GM12878 (cell line): ENCODE measurements around the gene ZDHHC18. TPM values are rescaled to one million over a fixed set of nuclear protein-coding genes. Genes with fewer than 3 reads are reported as not detected.

Experiments
- ASH2L ChIP-seq: fragments of 300-600, 200-600 bp; sonication (generic); IDR thresholded peaks from 2 replicates; pipeline ENCODE4 v1.6.1; 2017; ENCODE audit warnings: low read depth, mild to moderate bottlenecking, borderline replicate concordance
- CBFB ChIP-seq: IDR thresholded peaks from 2 replicates; pipeline ENCODE4 v1.6.1; 2016; ENCODE audit warnings: antibody characterized with exemption, low read depth
- CHD2 ChIP-seq: IDR thresholded peaks from 2 replicates; pipeline ENCODE4 v1.6.1; 2011; ENCODE audit warnings: low read depth, low read length, improper control_type of control experiment, borderline replicate concordance
- EED ChIP-seq: sonication (generic); IDR thresholded peaks from 2 replicates; pipeline ENCODE4 v1.6.1; 2016; ENCODE audit warnings: antibody characterized with exemption, low read depth
- EP300 ChIP-seq, 2 experiments: fragments of 150-350 bp in 1 of 2; IDR thresholded peaks; 2 replicates each; pipeline ENCODE4 v1.6.1; 2011 to 2012; ENCODE audit warnings: low read depth in 2 of 2, low read length in 2 of 2, borderline replicate concordance in 1 of 2, improper control_type of control experiment in 1 of 2, inconsistent platforms in 1 of 2; ENCODE audit not compliant: control insufficient read depth in 1 of 2
- IRF4 ChIP-seq: IDR thresholded peaks from 2 replicates; pipeline ENCODE4 v1.6.1; 2011; ENCODE audit warnings: low read depth, low read length
- MAX ChIP-seq: IDR thresholded peaks from 2 replicates; pipeline ENCODE4 v1.6.1; 2012; ENCODE audit warnings: low read depth, low read length, improper control_type of control experiment
- MTA2 ChIP-seq: fragments of 450-650 bp; IDR thresholded peaks from 2 replicates; pipeline ENCODE4 v1.6.1; 2016; ENCODE audit warnings: low read depth, mild to moderate bottlenecking, moderate library complexity
- MTA3 ChIP-seq: IDR thresholded peaks from 2 replicates; pipeline ENCODE4 v1.6.1; 2012; ENCODE audit warnings: low read length, inconsistent platforms, borderline replicate concordance
- MYB ChIP-seq: fragments of 150-350 bp; IDR thresholded peaks from 2 replicates; pipeline ENCODE4 v1.6.1; 2014; ENCODE audit warnings: mild to moderate bottlenecking, low read depth, low read length, borderline replicate concordance
- NFIC ChIP-seq: IDR thresholded peaks from 2 replicates; pipeline ENCODE4 v1.6.1; 2012; ENCODE audit warnings: low read depth, mild to moderate bottlenecking, inconsistent platforms, low read length, moderate library complexity
- NR2F1 ChIP-seq: fragments of 450-650 bp; conservative IDR thresholded peaks from 2 replicates; pipeline ENCODE4 v1.6.1; 2017; ENCODE audit warnings: mild to moderate bottlenecking
- POLR2A ChIP-seq: IDR thresholded peaks from 2 replicates; pipeline ENCODE4 v1.6.1; 2011; ENCODE audit warnings: low read depth, mild to moderate bottlenecking, low read length
- RBBP5 ChIP-seq: fragments of 200-600 bp; sonication (generic); conservative IDR thresholded peaks from 2 replicates; pipeline ENCODE4 v1.6.1; 2016
- RUNX3 ChIP-seq: IDR thresholded peaks from 2 replicates; pipeline ENCODE4 v1.6.1; 2012; ENCODE audit warnings: low read length, inconsistent platforms
- SIN3A ChIP-seq: IDR thresholded peaks from 2 replicates; pipeline ENCODE4 v1.6.1; 2012; ENCODE audit warnings: low read depth, low read length, improper control_type of control experiment
- ZNF687 ChIP-seq: fragments of 450-650 bp; IDR thresholded peaks from 2 replicates; pipeline ENCODE4 v1.6.1; 2017; ENCODE audit warnings: mild to moderate bottlenecking, moderate library complexity
- ZZZ3 ChIP-seq: IDR thresholded peaks from 2 replicates; pipeline ENCODE4 v1.6.1; 2011; ENCODE audit warnings: low read depth; ENCODE audit not compliant: control insufficient read depth, insufficient read length
- polyA plus RNA-seq, 11 experiments: library from polyadenylated mRNA; depleted of rRNA in 4 of 11; unstranded in 6 of 11; stranded (reverse) in 5 of 11; fragments of >200 nt; fragmentation: Nextera tagmentation in 4 of 11; fragmentation: Illumina TruSeq in 1 of 11; extraction: Ambion mirVana in 4 of 11; extraction: Trizol in 1 of 11; gene quantifications; 1 replicate in 1 of 11; 2 replicates in 10 of 11; pipeline versions ENCODE4 v1.2.1 to v1.2.3, GENCODE V29; 2011 to 2016; ENCODE audit warnings: inconsistent platforms in 2 of 11, missing spikeins in 2 of 11, low read depth in 1 of 11
- total RNA-seq, 4 experiments: library from RNA; depleted of rRNA in 3 of 4; stranded (reverse); fragments of >200 nt in 3 of 4; fragmentation: Illumina TruSeq in 1 of 4; extraction: Trizol in 1 of 4; gene quantifications; 2 replicates each; pipeline versions ENCODE4 v1.2.1 to v1.2.3, GENCODE V29; 2013 to 2021

ZDHHC18 gene
- total and polyA plus RNA-seq, 10 of the 15 experiments (the other 5 are each of a cell fraction or from before 2014, with no cell fraction given): 0.40 to 81.2 (median 21.3) TPM

DNA sequence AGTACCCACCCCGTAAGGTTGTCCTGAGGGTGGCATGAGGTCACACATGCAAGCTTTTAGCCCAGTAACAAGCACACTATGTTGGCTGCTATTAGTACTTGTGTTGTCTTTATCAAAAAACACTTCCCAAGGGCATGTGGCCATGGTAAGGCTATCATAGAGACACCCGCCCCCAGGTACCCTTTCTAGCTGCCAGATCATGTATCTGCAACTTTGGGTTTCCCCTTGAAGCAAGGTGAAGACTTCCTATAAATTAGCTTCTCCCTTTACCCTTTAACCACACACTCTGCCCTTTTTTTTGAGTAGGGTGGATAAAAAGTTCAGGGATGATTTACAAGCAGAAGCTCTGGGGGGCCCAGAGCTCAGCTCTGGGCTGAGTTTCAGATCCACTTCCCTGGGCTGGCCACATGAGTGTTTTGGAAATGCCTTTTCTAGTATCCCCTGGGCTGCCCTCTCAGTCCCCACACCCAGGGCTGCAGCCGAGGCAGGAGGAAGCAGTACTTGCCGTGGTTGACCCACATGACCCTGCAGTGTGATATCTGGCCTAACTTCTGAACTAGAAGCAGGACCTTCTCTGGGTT, 2.0 kb downstream of the ZDHHC18 start (continued):
- TF ChIP-seq IRF4 (no peak), NFIC (0 out of 2 replicates have a peak, but pooled peaks have one; percentile 34), RUNX3 (peak; percentile 50; the same call in 1 of the 2 replicates), ZZZ3 (no peak), POLR2A (no peak; the same call in 1 of the 2 replicates), NR2F1 (peak; percentile 91), MTA2 (no peak), ZNF687 (peak; percentile 48; the same call in 1 of the 2 replicates), MTA3 (no peak), ASH2L (no peak), SIN3A (0 out of 2 replicates have a peak, but pooled peaks have one; percentile 38), RBBP5 (no peak), MYB (no peak), EP300 (IDR thresholded peaks at IDR 0.05; ENCODE audit: borderline replicate concordance in 1 of 2, control insufficient read depth in 1 of 2, low read depth in 2 of 2, low read length in 2 of 2) (0 out of 4 replicates have a peak, but pooled peaks of 1 of the 2 experiments have one; percentile 35), CBFB (0 out of 2 replicates have a peak, but pooled peaks have one; percentile 23), MAX (no peak), CHD2 (no peak), EED (no peak)
- TF ChIP-seq, all 136 proteins: peak for 9
